T-helper 1 cell (primary cell): ENCODE measurements around the gene ZBTB46.
"Not testable (repeated sequence)": the region's sequence is repeated elsewhere in the genome, so short reads cannot be mapped to it uniquely, and the experiment has no call there.

Source experiments
- DNase-seq, 5 donors: peaks; one replicate each; pipeline ENCODE4 v3.0.0-alpha.2; 2012 to 2020

Gene ZBTB46

DNA sequence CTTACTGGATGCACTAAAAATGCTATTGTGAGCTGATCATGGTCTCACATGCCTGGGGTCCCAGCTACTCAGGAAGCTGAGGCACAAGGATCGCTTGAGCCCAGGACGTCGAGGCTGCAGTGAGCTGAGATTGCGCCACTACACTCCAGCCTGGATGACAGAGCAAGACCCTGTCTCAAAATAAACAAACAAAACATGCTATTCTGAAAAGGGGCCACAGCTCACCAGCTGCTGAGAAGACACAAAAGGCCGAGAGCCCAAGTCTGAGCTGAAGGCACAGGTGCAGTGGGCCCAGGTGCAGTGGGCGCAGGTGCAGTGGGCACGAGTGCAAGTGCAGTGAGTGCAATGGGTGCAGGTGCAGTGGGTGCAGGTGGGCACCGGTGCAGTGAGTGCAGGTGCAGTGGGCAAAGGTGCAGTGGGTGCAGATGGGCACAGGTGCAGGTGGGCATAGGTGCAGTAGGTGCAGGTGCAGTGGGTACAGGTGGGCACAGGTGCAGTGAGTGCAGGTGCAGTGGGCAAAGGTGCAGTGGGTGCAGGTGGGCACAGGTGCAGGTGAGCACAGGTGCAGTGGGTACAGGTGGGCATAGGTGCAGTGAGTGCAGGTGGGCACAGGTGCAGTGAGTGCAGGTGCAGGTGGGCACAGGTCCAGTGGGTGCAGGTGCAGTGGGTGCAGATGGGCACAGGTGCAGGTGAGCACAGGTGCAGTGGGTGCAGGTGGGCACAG lies 16.0 kb downstream of the ZBTB46 start:
- DNase-seq = no peak

DNA sequence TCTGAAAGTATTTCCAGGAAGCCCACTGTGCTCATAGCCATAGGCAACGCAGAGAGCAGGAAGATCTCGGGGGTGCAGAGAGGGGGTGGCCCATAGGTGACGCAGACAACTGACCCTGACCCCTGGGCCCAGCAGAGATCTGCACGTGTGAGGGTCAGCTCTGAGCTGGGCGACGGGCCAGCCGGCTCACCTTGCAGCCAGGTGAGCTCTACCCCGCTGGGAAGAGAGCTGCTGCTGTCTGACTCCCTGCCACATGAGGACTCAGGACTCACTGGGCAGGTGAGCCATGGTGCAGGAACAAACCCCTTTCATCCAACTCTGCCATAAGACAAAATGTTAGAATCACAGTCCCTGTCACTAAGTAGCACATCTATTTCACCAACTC lies 19.6 kb downstream of the ZBTB46 start:
- no peak for DNase-seq

DNA sequence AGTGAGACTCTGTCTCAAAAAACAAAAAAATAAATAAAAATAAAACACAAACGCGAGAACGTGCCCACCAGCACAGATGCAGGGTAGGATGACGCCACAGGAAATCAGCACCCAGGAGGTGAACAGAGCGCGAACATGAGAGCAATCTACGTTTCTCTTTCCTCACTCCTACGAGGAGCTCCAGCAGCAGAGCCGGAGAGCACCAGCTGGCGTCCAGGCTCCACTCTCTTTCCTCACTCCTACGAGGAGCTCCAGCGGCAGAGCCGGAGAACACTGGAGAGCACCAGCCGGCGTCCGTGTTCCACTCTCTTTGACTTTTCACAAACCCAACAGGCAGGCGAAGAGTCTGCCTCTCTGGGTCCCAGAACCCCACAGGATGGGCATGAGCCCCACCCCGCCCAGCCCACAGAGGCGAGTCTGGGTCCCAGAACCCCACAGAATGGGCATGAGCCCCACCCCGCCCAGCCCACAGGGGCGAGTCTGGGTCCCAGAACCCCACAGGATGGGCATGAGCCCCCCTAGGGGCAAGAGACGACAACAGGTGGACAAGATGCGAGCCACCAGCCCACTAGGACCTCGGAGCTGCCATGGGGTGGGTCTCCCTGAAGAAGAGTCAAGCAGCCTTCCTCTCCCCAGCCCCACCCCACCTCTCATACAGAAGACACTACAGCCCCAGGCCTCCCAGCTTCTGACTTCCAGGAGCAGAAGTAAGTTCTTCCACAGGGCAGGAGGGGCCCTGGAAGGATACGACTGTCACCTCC lies 20.2 kb downstream of the ZBTB46 start:
- no peak for DNase-seq

DNA sequence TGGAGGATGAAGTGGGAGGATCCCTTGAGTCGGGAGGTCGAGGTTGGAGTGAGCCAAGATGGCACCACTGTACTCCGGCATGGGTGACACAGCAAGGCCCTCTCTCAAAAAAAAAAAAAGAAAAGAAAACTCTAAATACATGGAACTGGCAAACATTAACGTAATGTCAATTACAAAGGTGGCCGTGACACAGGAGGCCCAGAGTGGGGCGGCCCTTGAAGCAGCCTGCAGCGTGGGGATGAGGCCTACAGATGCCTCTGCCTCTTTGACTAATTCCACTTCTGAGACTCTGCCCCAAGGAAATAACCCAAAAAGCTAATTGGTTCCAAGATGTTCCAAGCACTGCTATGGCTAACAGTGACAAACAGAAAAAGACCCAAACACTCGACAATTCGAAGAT lies 21.2 kb downstream of the ZBTB46 start:
- no peak for DNase-seq

DNA sequence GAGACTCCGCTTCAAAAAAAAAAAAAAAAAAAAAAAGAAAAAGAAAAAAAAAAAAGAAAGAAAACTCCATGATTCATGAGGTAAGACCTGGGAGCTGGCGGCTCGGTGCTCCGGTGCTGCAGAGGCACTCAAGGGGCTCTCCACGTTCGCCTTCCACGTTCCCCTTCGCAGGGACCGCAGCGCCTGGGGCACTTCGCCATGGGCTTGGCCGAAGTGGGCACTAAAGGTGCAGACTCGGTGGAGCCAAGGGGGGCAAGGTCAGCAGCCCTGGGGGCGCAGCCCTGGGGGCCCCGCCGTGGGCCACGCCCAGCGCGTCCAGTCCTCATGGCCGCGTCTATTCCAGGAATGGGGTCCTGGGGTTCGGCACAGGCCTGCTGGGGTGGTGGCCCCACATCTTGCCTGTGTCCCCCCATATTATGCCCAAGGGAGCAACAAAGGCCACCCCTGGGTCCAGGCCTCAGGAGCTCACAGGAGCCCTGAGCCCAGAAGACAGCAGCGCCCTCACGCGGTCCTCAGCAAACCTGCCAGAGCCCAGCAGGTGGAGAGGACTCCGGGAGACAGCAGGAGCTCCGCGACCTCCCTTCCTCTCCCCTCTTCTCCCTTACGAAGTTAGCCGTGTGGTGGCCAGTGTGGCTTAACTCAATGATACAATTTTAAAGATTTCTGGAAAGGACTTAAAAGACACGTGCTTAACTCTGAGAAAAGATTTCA lies 21.9 kb downstream of the ZBTB46 start:
- no peak for DNase-seq

DNA sequence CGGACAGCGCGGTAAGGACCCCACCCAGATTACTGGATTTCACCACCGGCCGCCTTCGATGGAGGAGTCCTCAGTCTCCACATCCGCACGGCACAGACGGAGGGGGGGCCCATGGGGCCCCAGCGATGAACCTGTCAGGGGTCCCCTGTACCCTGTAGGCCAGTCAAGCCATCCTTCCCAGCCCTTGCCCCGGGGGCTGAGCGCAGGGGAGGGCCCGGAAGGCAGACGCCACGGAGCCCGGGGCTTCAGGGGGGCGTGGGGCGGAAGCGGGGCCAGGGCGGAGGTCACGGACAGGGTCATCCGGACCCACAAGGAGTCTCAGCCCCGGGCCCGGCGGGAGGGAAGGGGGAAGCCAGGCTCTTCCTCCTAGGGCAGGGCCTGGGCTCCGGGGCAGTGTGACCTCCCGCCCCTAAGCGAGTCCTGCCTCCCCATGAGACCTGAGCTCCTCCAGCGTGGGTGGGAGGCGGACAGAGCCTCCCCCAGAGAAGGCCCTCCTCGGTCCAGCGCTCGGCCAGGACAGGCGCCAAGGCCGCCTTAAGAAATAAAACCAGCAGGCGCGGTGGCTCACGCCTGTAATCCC lies 22.8 kb downstream of the ZBTB46 start:
- DNase-seq = no peak

DNA sequence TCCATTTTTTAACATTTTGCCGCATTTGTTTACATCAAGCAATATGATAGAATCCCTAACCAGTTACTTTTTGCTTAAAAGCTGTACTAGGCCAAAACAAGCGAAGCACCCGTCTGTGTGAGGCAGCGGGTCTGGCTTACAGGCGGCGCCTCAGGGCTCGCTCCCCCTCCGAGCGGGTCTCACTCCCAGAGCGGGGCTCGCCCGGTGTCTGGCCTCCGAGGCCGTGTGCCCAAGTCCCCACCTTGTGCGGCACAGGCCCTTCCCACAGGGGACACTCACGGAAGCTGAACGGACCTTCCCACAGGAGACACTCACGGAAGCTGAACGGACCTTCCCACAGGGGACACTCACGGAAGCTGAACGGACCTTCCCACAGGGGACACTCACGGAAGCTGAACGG lies 23.4 kb downstream of the ZBTB46 start:
- no peak for DNase-seq

DNA sequence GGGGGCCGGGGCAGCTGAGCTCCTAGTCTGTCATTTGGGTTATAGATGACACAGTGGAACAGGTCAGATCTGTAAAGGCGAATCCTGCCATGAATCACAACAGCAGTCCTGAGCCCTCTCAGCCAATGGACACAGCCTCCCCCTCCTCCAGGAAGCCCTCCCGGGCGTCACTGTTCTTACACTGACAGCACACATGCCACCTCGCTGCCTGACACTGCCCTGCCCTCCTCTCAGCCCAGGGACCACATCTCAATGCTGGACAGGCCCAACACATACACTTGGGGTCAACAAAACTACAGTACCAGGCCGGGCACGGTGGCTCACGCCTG lies 26.8 kb downstream of the ZBTB46 start:
- DNase-seq = no peak

DNA sequence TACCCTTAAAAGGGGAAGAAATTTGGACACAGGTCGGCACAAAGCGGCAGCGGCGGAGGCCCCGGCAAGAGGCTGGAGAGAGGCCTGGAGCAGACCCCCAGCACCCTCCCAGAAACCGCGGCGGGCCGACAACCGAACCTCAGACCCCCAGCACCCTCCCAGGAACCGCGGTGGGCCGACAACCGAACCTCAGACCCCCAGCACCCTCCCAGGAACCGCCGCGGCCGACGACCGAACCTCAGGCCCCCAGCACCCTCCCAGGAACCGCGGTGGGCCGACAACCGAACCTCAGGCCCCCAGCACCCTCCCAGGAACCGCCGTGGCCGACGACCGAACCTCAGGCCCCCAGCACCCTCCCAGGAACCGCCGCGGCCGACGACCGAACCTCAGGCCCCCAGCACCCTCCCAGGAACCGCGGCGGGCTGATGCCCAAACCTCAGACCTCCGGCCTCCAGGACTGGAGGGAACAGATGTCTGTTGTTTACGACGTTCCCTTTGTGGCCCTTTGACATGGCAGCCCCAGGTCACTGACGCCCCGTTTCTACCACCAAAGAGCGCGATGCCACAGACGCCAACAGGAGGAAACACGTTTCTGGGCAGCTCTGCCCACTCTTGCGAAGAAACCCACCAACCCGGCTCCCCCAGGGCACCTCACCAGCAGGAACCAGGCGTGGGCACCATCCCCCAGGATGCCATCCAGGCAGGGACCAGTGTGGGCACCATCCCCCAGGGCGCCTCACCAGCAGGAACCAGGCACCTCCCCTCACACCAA lies 28.4 kb downstream of the ZBTB46 start:
- no peak for DNase-seq

DNA sequence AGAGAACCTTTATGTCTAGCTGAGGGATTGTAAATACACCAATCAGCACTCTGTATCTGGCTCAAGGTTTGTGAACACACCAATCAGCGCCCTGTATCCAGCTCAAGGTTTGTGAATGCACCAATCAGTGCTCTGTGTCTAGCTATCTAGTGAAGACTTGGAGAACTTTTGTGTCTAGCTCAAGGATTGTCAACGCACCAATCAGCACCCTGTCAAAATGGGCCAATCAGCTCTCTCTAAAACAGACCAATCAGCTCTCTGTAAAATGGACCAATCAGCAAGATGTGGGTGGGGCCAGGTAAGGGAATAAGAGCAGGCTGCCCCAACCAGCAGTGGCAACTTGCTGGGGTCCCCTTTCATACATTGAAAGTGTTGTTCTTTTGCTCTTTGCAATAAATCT lies 29.9 kb downstream of the ZBTB46 start:
- DNase-seq = not testable (repeated sequence)

DNA sequence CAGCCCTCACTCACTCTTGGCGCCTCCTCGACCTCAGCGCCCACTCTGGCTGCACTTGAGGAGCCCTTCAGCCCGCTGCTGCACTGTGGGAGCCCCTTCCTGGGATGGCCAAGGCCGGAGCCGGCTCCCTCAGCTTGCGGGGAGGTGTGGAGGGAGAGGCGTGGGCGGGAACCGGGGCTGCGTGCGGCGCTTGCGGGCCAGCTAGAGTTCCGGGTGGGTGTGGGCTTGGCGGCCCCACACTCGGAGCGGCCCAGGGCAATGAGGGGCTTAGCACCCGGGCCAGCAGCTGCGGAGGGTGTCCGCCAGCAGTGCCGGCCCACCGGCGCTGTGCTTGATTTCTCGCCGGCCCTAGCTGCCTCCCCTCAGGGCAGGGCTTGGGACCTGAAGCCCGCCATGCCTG lies 30.7 kb downstream of the ZBTB46 start:
- DNase-seq = not testable (repeated sequence)

DNA sequence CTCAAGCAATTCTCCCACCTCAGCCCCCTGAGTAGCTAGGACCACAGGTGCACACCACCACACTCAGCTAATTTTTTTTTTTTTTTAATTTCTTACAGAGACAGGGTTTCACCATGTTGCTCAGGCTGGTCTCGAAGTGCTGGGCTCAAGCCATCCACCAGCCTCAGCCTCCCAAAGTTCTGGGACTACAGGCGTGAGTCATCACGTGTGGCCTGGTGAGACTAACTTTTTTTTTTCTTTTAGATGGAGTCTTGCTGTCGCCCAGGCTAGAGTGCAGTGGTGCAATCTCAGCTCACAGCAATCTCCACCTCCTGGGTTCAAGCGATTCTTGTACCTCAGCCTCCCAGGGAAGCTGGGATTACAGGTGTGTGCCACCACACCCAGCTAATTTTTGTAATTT lies 31.9 kb downstream of the ZBTB46 start:
- DNase-seq = not testable (repeated sequence)

DNA sequence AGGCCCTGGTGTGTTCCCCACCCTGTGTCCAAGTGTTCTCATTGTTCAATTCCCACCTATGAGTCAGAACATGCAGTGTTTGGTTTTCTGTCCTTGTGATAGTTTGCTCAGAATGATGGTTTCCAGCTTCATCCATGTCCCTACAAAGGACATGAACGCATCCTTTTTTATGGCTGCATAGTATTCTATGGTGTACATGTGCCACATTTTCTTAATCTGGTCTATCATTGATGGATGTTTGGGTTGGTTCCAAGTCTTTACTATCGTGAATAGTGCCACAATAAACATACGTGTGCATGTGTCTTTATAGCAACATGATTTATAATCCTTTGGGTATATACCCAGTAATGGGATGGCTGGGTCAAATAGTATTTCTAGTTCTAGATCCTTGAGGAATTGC lies 33.9 kb downstream of the ZBTB46 start:
- DNase-seq = not testable (repeated sequence)

DNA sequence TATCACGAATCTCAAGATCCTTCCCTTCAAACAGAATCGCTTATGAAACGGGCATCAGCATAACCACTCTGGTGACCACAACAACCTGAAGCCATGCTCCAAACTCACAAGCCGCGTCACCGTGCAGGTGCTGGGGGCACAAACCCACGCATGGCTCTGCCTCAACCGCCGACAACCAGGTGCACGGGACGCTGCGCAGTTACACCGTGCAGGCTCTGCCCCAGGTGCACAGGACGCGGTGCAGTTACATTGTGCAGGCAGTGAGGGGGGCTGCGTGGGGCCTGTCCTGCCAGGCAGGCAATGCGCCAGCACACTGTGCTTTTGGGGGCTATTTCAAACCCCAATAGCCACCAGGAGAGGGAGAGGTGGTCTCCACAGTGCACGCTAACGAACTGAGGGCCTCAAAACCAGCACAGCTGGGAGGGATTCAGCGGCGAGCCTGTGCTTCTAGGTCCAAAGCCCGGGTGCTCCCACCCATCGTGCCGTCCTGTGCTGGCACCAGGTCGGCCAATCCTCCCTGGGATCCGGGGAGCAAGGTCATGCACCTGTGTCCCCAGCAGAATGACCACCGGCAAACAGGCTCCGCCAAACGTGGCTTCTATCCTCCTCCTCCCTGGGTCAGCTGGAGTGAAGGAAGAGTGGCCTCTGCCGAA lies 35.8 kb downstream of the ZBTB46 start:
- DNase-seq = no peak

DNA sequence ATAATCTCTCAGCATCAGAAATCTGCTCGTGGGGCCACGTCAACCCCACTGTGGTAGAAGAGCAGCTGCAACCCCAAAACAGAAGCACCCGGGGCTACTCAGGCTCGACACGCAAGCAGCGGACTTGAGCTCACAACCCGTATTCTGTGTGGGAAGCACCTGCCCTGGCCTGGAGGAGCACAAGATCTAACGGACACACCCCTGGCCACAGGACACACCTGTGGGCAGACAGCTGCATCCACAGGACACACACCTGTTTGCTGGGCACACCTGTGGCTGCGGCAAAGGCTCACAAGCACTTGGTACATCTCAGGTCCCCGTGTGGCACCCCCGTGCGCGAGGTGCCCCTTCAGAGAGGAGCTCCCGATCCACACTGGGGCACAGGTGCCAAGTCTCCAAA lies 36.5 kb downstream of the ZBTB46 start:
- DNase-seq = no peak

DNA sequence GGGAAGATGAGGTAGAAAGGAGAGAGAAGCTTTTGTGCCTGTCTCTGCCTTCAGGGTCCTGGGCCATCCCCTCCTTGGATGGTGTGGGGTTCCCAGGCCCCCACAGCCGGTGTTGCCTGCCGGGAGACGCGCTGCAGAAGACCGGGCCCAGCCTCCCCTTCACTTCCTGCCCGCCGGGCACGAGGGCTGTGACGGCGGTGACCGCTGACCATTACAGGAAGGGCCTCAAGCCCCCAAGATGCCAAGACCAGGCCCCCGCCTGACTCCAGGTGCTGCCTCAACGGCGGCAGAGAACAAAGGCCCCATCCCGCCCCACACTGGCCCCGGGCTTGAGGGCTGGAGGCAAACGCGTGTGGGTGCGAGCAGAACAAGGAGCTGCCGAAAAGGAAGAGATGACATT lies 38.2 kb downstream of the ZBTB46 start:
- no peak for DNase-seq

DNA sequence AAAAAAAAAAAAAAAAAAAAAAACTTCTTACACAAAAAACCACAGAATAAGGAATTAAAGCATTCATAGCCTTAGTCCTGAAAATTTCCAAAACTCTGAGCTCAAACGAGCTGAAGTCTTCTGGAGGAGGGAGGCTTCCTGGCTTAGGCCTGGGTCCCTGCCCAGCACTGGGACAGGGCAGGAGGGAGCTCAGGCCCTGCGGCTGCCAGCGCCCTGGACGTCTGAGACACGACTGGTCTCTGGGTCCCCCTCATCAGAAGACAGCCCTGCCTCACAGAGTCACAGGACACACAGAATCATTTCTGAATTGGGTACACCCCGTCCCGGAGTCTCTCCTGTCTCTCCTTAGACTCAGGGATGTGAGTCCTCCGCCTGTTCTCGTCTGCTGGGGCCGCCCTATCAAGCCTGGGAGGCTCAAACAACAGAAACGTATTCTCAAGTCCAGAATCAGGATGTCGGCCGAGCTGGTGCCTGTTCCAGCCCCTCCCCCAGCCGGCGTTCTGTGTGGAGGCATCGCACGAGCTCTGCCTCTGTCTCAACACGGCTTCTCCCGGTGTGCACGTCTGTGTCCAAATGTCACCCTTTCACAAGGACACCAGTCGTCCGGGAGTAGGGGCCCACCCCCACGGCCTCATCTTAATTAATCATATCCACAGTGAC lies 39.4 kb downstream of the ZBTB46 start:
- DNase-seq = no peak

DNA sequence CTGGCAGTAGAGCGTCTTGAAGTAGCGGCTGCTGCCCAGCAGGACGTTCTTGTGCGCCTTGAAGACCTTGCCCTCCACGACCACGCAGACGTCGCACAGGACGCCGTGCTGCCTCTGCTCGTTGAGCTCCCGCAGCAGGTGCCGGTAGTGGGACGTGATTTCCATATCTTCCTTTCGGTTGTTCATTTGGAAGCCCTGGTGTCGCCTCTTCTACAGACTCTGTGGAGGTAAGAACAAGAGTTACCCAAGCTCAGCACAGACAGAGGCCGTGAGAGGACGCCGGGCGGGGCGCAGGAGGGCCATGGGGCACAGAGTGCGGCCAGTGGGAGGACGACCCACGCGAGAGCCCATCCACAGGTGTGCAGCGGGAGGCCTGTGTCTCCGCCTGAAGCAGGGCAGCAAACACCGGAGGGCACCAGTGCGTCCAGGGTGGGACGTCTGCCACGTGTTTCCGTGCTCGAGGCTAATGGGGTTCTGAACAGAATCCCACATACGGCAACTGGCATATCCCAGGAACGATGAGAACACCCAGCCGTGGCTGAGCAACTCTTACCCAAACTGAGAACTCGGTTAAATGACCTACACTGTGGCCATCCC lies 40.4 kb downstream of the ZBTB46 start:
- DNase-seq = no peak

DNA sequence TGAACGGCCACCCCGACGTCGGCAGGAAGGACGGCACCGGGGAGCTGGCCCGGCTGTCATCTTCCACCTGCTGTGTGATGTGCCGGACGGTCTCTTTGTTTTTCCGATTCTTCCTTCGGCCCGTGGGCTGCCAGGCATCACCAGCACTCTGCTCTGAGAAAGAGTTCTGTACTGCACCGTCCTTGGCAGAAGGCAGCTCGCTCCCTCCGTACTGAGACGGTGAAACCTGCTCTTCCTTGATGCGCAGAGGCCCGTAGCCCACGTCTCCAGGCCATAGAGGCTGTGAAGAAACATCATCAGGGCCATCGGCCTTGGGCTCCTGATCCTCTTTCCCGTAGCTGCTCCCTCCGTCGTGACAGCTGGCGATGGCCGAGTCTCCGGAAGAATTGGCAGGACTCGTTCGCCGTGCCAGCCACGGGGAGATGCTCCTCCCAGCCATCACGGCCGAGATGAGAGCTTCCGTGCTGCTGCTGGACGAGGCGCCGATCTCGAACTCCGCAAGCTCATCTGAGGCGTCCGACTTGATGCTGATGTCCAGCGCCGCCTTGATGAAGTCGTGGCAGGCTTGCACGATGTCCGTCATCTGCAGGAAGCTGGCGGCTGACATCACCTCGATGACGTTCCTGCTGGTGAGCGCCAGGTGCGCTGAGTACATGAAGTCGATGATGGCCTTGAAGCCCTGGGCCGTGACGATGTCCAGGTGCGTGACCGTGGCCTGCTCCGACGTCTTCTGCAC lies 41.1 kb downstream of the ZBTB46 start:
- DNase-seq = no peak

DNA sequence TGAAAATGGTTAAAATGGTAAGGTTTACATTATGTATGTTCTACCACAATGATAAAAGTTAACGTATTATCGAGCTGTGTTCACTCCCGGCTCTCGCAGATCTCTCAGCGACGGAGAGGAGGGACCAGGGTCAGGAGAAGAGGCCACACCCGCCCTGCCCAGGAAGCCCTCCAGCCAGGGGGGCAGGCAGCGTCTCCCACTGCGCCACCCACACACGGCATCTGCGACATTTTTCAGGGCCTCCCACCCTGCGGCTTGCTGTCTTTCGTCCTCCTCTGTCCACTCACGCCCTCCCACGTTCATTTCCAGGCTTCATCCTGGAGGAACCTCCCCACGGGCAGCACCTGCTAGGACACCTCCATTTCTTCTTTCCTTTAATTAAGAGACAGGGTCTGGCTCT lies 43.3 kb downstream of the ZBTB46 start:
- no peak for DNase-seq

DNA sequence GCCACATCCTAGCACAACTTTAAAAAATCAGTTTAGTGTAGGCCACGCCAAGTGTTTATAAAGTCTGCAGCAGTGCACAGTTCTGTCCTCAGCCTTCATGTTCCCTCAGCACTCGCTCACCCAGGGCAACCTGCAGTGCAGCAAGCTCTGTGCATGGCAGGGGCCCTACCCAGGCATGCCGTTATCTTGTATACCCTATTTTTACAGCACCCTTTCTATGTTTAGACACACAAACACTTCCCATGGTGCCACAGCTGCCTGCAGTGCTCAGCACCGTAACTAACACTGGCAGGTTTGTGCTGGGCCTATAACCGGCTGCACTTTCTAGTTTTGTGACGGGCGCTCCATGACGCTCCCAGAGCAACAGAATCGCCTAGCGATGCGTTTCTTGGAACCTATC lies 43.8 kb downstream of the ZBTB46 start:
- no peak for DNase-seq
